ENCODE data around the gene AKT1.
"Not testable (repeated sequence)": the region's sequence is repeated elsewhere in the genome, so short reads cannot be mapped to it uniquely, and the experiment has no call there.

AKT1 gene

GRCh38 chr14:104794993-104795780 lies at the start of gene AKT1:
TSS of gene AKT1 (minus strand) at chr14:104795748. CDS start at chr14:104792643, 3,105 bp downstream.
- DNase-seq, result peak; percentile 48 to 80 (median 55)

GRCh38 chr14:104845033-104845666 lies 49.6 kb upstream of the AKT1 start:
- DNase-seq, result no peak

- no peak for DNase-seq
These were observed 48.9 kb upstream of the AKT1 start for GRCh38 chr14:104844306-104845032.

GRCh38 chr14:104843442-104844305 lies 48.1 kb upstream of the AKT1 start:
- DNase-seq, result peak in 1 of 3 donors; percentile 52

- DNase-seq, result no peak
These were observed 47.5 kb upstream of the AKT1 start for GRCh38 chr14:104843006-104843405.

GRCh38 chr14:104841730-104842129 lies 46.2 kb upstream of the AKT1 start:
- DNase-seq, result no peak

- not testable (repeated sequence) for DNase-seq
These were observed 40.8 kb upstream of the AKT1 start for GRCh38 chr14:104836171-104836935.

GRCh38 chr14:104830781-104831180 lies 35.2 kb upstream of the AKT1 start:
- DNase-seq, result no peak

- peak; percentile 54 to 71 (median 59) for DNase-seq
These were observed 31.9 kb upstream of the AKT1 start for GRCh38 chr14:104827177-104828055.

GRCh38 chr14:104826861-104827176 lies 31.3 kb upstream of the AKT1 start:
- no peak for DNase-seq

- DNase-seq, result peak; percentile 88 to 97 (median 96)
These were observed 30.8 kb upstream of the AKT1 start for GRCh38 chr14:104826189-104826860.

GRCh38 chr14:104824353-104824997 lies 28.9 kb upstream of the AKT1 start:
- no peak for DNase-seq

- DNase-seq, result no peak
These were observed 27.5 kb upstream of the AKT1 start for GRCh38 chr14:104822821-104823615.

- no peak for DNase-seq
These were observed 26.5 kb upstream of the AKT1 start for GRCh38 chr14:104821971-104822608.

GRCh38 chr14:104821229-104821945 lies 25.8 kb upstream of the AKT1 start:
- DNase-seq, result no peak

GRCh38 chr14:104820669-104821228 lies 25.2 kb upstream of the AKT1 start:
- no peak for DNase-seq

- no peak for DNase-seq
These were observed 23.8 kb upstream of the AKT1 start for GRCh38 chr14:104819361-104819781.
